Glutamatergic neuron (in vitro differentiated cells): Measurements from ENCODE around the gene CRMP1. TPM values are rescaled to one million over a fixed set of nuclear protein-coding genes. Genes with fewer than 3 reads are reported as not detected.

Source experiments
- DNase-seq: peaks from one replicate; pipeline ENCODE4 v3.0.0; 2022
- H3K27ac Mint-ChIP-seq: one replicate; pipeline ENCODE4 v1.8.0; 2020; ENCODE audit warnings: mild to moderate bottlenecking, mixed read lengths, inconsistent platforms; ENCODE audit not compliant: unreplicated experiment
- H3K27me3 Mint-ChIP-seq: one replicate; pipeline ENCODE4 v1.8.0; 2020; ENCODE audit warnings: mild to moderate bottlenecking, moderate library complexity, mixed read lengths, inconsistent platforms; ENCODE audit not compliant: unreplicated experiment
- H3K36me3 Mint-ChIP-seq: one replicate; pipeline ENCODE4 v1.8.0; 2020; ENCODE audit warnings: mild to moderate bottlenecking, mixed read lengths, inconsistent platforms; ENCODE audit not compliant: unreplicated experiment
- H3K4me1 Mint-ChIP-seq: one replicate; pipeline ENCODE4 v1.8.0; 2020; ENCODE audit warnings: mild to moderate bottlenecking, low read depth, mixed read lengths, inconsistent platforms; ENCODE audit not compliant: unreplicated experiment
- H3K4me3 Mint-ChIP-seq: one replicate; pipeline ENCODE4 v1.8.0; 2020; ENCODE audit warnings: mild to moderate bottlenecking, mixed read lengths, inconsistent platforms; ENCODE audit not compliant: unreplicated experiment
- H3K9me3 Mint-ChIP-seq: one replicate; pipeline ENCODE4 v1.8.0; 2020; ENCODE audit warnings: mild to moderate bottlenecking, moderate library complexity, mixed read lengths, inconsistent platforms; ENCODE audit not compliant: unreplicated experiment
- total RNA-seq: library from RNA; stranded (reverse); fragmentation: NEBNext Ultra II Directional; extraction: Animal tissue kit (Norgen Biotek cat#: 25700); gene quantifications from one replicate; pipeline ENCODE4 v1.2.1, GENCODE V29; 2021; ENCODE audit not compliant: unreplicated experiment
- TF ChIP-seq, protein P1 (sequence below): fragments of 200-600 bp; sonication (generic); IDR thresholded peaks from one replicate; pipeline ENCODE4 v1.5.0; 2021; ENCODE audit not compliant: partially characterized antibody, unreplicated experiment

CRMP1 gene
- total RNA-seq, 1 donor from 2014 or later = 947 TPM

DNA sequence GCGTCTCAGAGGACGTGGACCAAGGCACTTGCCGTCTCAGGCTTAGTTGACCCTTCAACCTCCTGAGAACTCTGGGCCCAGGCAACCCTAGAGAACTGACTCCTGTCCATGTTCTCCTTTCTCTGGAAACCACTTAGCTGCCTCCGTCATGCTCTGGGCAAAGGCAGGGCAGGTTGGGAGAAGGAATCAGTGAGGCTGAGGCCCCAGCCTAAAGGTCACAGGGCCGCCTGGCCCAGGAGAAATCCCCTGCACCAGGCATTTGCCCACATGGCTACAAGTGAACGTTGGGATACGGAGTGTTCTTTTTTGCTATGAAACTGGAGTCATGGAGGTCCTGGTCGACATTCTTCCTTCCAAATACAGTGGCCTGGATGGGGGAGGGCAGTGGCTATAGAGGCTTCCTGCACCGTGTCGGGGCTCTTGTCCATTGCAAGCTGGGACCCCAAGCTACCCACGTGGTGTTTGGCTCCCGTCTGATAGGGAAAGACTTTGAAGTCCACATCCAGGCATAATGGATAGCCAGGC is 76.0 kb downstream of the CRMP1 start:
- Mint-ChIP-seq H3K36me3 (peaks cover 22% of the 10 kb centered on the region), H3K9me3 (peaks cover 39% of the 10 kb centered on the region), H3K27me3 (peaks cover 26% of the 10 kb centered on the region), H3K4me3 (no peak overlapping the region), H3K4me1 (peaks cover 17% of the 10 kb centered on the region), H3K27ac (peak overlapping the region; percentile 78)
- DNase-seq = no peak
- TF ChIP-seq, protein P1, sequence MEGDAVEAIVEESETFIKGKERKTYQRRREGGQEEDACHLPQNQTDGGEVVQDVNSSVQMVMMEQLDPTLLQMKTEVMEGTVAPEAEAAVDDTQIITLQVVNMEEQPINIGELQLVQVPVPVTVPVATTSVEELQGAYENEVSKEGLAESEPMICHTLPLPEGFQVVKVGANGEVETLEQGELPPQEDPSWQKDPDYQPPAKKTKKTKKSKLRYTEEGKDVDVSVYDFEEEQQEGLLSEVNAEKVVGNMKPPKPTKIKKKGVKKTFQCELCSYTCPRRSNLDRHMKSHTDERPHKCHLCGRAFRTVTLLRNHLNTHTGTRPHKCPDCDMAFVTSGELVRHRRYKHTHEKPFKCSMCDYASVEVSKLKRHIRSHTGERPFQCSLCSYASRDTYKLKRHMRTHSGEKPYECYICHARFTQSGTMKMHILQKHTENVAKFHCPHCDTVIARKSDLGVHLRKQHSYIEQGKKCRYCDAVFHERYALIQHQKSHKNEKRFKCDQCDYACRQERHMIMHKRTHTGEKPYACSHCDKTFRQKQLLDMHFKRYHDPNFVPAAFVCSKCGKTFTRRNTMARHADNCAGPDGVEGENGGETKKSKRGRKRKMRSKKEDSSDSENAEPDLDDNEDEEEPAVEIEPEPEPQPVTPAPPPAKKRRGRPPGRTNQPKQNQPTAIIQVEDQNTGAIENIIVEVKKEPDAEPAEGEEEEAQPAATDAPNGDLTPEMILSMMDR = no peak

DNA sequence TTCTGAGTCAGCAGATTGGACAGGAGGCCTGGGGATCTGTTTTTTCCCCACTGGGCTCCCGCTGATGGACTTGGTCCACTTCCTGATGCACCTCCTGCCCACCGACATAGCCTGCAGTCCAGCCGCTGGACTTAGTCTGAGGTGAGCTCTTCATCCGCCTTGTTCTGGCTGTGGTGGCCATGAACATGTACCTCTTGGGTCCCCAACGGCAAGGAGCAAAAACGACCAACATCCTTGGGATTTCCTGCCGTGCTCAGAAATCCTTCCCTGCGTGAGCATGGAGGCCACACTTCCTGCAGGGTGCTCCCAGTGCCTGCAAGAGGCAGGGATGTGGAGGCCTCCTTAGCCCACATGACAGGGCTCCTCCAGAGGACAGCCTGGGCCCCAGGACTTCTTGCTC is 76.8 kb downstream of the CRMP1 start:
- no peak for DNase-seq
- H3K27ac Mint-ChIP-seq = peak overlapping the region; percentile 28
- peaks cover 17% of the 10 kb centered on the region for H3K4me1 Mint-ChIP-seq
- H3K4me3 Mint-ChIP-seq = no peak overlapping the region
- peaks cover 20% of the 10 kb centered on the region for H3K36me3 Mint-ChIP-seq
- peaks cover 30% of the 10 kb centered on the region for H3K27me3 Mint-ChIP-seq
- H3K9me3 Mint-ChIP-seq = peaks cover 38% of the 10 kb centered on the region
- TF ChIP-seq, protein P1 = no peak

DNA sequence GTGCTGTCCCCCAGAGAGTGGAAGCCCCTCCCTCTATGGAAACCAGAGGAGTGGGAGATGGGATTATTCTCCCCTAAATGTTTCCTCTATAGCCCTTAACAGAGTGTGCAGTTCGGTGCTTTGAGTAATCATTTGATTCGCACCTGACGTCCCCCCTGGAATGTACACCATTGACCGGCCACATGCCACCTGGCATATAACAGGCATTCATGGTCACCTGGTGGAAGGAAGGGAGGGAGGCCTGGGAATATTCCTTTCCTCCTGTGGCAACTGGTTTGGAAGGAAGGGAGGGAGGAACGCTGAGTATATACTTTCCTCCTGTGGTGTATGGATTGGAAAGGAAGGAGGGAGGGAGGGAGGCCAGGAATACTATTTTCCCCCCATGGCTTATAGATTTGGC is 77.2 kb downstream of the CRMP1 start:
- peaks cover 17% of the 10 kb centered on the region for H3K4me1 Mint-ChIP-seq
- TF ChIP-seq, protein P1 = no peak
- DNase-seq = no peak
- H3K27ac Mint-ChIP-seq = peak overlapping the region; percentile 28
- H3K36me3 Mint-ChIP-seq = peaks cover 17% of the 10 kb centered on the region
- no peak overlapping the region for H3K4me3 Mint-ChIP-seq
- H3K27me3 Mint-ChIP-seq = peaks cover 34% of the 10 kb centered on the region
- H3K9me3 Mint-ChIP-seq = peaks cover 36% of the 10 kb centered on the region

- Mint-ChIP-seq H3K36me3 (peaks cover 9% of the 10 kb centered on the region), H3K27me3 (peaks cover 36% of the 10 kb centered on the region), H3K4me3 (no peak overlapping the region), H3K9me3 (peaks cover 33% of the 10 kb centered on the region), H3K4me1 (peaks cover 17% of the 10 kb centered on the region), H3K27ac (peak overlapping the region; percentile 66)
- TF ChIP-seq, protein P1 = no peak
- no peak for DNase-seq
Measured at GRCh38 chr4:5814421-5814820, 78.5 kb downstream of the CRMP1 start.

- Mint-ChIP-seq H3K27ac (peak overlapping the region; percentile 91), H3K9me3 (peaks cover 33% of the 10 kb centered on the region), H3K4me1 (peaks cover 14% of the 10 kb centered on the region), H3K27me3 (peaks cover 33% of the 10 kb centered on the region), H3K4me3 (no peak overlapping the region), H3K36me3 (peaks cover 9% of the 10 kb centered on the region)
- no peak for DNase-seq
- TF ChIP-seq, protein P1 = no peak
Measured at GRCh38 chr4:5813882-5814255, 79.0 kb downstream of the CRMP1 start.
